ENCODE results near the gene DOCK9. TPM values are rescaled to one million over a fixed set of nuclear protein-coding genes. Genes with fewer than 3 reads are reported as not detected.

The DOCK9 gene
- total and polyA plus RNA-seq, 2 experiments from 2014 or later: 8.5 to 57.7 TPM

DNA sequence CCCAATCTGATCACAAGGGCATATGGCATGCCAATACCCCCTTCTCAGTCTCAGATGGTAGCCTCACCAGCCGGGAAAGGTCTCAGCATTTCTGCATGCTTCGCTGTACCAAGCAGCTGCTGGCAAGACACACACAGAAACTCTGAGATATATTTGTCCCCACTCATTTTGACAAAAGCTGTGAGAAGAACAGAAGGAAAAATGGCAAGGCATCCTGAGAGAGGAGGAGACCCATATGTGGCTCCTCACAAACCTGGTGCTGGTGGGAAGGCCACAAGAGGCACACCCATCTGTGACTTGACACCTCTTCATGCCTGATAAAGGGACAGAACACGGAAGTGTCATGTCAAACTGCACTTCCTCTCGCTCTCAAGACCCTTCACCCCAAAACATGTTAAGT lies 36.7 kb upstream of the DOCK9 start:
- no peaks in the 10 kb centered on the region for H3K79me2 ChIP-seq (replicated peaks; ENCODE audit: insufficient read depth)
- no peaks in the 10 kb centered on the region for H3K9me3 Mint-ChIP-seq
- TF ChIP-seq JUNB (IDR thresholded peaks at IDR 0.05; ENCODE audit: unreplicated experiment): no peak
- no peak for TF ChIP-seq ETS1 (IDR thresholded peaks at IDR 0.05)
- no peak for TF ChIP-seq ZNF114 (CRISPR knock-in tag; IDR thresholded peaks at IDR 0.05)
- TF ChIP-seq EZH2phosphoT487 (IDR thresholded peaks at IDR 0.05; ENCODE audit: unreplicated experiment): no peak
- TF ChIP-seq NANOG (IDR thresholded peaks at IDR 0.05; ENCODE audit: borderline replicate concordance): no peak
- TF ChIP-seq CREB1 (CRISPR knock-in tag; IDR thresholded peaks at IDR 0.05; ENCODE audit: low read depth): no peak
- no peak for TF ChIP-seq ZNF462 (CRISPR knock-in tag; IDR thresholded peaks at IDR 0.05)
- TF ChIP-seq, protein P1, sequence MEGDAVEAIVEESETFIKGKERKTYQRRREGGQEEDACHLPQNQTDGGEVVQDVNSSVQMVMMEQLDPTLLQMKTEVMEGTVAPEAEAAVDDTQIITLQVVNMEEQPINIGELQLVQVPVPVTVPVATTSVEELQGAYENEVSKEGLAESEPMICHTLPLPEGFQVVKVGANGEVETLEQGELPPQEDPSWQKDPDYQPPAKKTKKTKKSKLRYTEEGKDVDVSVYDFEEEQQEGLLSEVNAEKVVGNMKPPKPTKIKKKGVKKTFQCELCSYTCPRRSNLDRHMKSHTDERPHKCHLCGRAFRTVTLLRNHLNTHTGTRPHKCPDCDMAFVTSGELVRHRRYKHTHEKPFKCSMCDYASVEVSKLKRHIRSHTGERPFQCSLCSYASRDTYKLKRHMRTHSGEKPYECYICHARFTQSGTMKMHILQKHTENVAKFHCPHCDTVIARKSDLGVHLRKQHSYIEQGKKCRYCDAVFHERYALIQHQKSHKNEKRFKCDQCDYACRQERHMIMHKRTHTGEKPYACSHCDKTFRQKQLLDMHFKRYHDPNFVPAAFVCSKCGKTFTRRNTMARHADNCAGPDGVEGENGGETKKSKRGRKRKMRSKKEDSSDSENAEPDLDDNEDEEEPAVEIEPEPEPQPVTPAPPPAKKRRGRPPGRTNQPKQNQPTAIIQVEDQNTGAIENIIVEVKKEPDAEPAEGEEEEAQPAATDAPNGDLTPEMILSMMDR (conservative IDR thresholded peaks at IDR 0.05; ENCODE audit: low read depth in 2 of 2): no peak
- no peak for TF ChIP-seq STAT1 (IDR thresholded peaks at IDR 0.05; ENCODE audit: unreplicated experiment)
- no peak for TF ChIP-seq EZH2 (IDR thresholded peaks at IDR 0.05; ENCODE audit: low read depth, unreplicated experiment)

More for the DNA sequence above, 36.7 kb upstream of the DOCK9 start:
- no peaks in the 10 kb centered on the region for H3K27me3 ChIP-seq (ENCODE audit: insufficient read depth)
- DNase-seq (ENCODE audit: low spot score) (no peak), ATAC-seq (no peak)
- no peak overlapping the region for H3K27ac ChIP-seq (ENCODE audit: low read depth)
- 0 out of 2 replicates have a peak, but pooled peaks cover 3% of the 10 kb centered on the region for H3K4me1 ChIP-seq (ENCODE audit: insufficient read depth)
- H3K4me2 ChIP-seq: no peak overlapping the region
- H3K4me3 ChIP-seq: no peak overlapping the region
- H3K27me3 Mint-ChIP-seq (ENCODE audit: insufficient read depth, low read depth, poor library complexity): peaks cover 4% of the 10 kb centered on the region
- H2AFZ ChIP-seq: no peak overlapping the region
- H3K4me3 Mint-ChIP-seq: no peak overlapping the region
- no peaks in the 10 kb centered on the region for H3K36me3 Mint-ChIP-seq (ENCODE audit: low read depth)
- H3K9me2 ChIP-seq (ENCODE audit: insufficient read depth): no peaks in the 10 kb centered on the region
- no peaks in the 10 kb centered on the region for H3F3A ChIP-seq (replicated peaks; ENCODE audit: low read depth)
- H4K20me1 ChIP-seq (replicated peaks; ENCODE audit: insufficient read depth): no peaks in the 10 kb centered on the region
- peaks cover 17% of the 10 kb centered on the region for H3K4me1 Mint-ChIP-seq
- H3K27ac Mint-ChIP-seq: no peak overlapping the region
- H3K36me3 ChIP-seq (ENCODE audit: insufficient read depth): no peaks in the 10 kb centered on the region
